GM19463 (cell line): Measurements from ENCODE around the gene COPE.

Experiments used
- ATAC-seq: cut with Tn5 transposase; IDR thresholded peaks from one replicate; pipeline ENCODE4 v1.9.1; 2021; ENCODE audit warnings: mild to moderate bottlenecking, moderate library complexity; ENCODE audit not compliant: unreplicated experiment

Gene COPE

GRCh38 chr19:18853755-18854427, 65.3 kb downstream of the COPE start:
- ATAC-seq = no peak

GRCh38 chr19:18852648-18853047, 66.5 kb downstream of the COPE start:
- ATAC-seq = no peak

- no peak for ATAC-seq
These were observed 67.4 kb downstream of the COPE start for GRCh38 chr19:18851673-18852325.

GRCh38 chr19:18850471-18851375, 68.5 kb downstream of the COPE start:
- ATAC-seq = no peak

- no peak for ATAC-seq
These were observed 69.3 kb downstream of the COPE start for GRCh38 chr19:18849838-18850400.
